GM21723 (cell line): ENCODE measurements around the gene SRGAP2C.
"Not testable (repeated sequence)": the region's sequence is repeated elsewhere in the genome, so short reads cannot be mapped to it uniquely, and the experiment has no call there.

Experiments used
- ATAC-seq: cut with Tn5 transposase; IDR thresholded peaks from one replicate; pipeline ENCODE4 v1.9.1; 2021; ENCODE audit warnings: mild to moderate bottlenecking, moderate library complexity; ENCODE audit not compliant: unreplicated experiment

SRGAP2C gene

DNA sequence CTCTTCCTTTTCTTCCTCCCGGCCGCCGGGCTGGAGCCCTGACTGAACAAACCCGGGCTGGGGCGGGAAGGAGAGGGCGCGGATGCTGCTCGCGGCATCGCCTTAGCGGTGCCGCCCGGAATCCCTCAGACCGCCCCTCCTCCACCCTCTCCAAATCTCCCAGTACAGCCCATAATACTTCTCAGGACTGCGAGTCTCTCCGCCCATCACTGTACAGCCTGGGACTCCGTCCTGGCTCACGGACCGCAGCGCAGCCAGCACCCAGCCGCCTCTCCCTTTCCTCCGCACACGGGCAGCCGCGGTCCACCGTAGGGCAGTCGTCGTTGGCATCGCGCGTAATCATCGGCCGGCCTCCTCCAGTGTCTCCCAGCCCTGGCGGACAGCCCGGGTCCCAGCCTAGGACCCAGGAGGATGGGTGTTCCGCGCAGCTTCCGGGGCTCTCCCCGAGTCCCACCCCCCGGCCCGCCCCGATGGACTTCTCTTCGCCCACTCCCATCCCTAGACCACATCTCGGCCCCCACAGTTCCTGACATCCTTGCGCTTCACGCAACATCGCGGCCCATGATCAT lies 449 bp downstream of the SRGAP2C start:
- ATAC-seq, result peak; percentile 7

DNA sequence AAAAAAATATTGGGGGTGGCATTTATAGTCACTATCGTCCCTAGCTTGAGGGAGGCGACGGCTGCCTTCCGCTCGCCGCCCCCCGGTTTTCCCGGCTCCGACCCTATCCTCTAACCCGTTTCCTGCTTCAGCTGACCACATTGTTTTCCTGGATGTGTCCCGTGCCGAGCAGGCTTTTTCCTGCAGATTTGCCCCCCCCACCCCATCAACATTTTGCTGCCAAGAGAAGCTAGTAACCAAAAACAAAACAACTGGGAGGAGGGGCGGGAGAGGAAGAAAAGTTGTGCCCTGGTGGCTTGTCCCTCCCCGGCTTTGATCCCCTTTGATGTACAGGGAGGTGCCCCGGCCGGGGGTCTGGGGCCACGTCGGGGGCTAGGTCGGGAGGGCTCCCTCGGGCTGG lies 1.4 kb downstream of the SRGAP2C start:
- not testable (repeated sequence) for ATAC-seq

DNA sequence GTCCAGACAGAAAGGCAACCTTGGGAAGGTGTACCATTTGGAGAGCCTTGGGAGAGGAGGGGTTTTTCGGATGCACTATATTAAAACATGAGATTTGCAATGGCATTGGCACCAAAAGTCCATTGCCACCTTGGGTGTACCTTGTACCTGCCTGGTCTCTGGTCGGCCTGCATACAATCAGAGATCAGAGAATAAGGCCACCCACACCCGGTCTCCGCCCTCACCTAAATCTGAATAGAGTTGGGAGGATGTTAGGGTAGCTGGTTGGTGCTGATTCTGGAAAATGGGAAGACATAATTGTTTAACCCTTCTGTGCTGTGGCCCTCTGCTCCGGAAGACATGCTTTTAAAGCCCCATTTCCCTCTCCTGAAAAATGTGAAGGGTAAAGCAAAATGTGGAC lies 3.1 kb downstream of the SRGAP2C start:
- ATAC-seq, result not testable (repeated sequence)

DNA sequence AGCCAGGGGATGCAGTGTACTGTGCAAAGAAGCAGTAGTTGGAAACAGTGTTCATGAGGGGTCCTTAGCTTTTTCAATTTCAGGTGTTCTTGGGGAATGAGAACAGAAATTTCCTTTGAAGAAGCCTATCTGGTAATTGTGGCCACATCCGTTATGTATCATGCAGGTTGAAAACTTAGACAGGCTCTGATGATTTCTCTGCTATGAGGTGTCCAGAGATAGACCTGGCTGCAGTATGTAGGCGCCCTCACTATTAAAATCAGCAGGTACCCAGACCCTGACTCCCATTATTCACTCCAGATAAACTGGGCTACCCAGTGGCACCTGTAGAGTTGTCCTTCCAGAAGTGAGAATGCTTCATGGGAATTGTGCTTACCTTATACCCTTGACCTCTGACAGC lies 7.7 kb downstream of the SRGAP2C start:
- ATAC-seq, result not testable (repeated sequence)

DNA sequence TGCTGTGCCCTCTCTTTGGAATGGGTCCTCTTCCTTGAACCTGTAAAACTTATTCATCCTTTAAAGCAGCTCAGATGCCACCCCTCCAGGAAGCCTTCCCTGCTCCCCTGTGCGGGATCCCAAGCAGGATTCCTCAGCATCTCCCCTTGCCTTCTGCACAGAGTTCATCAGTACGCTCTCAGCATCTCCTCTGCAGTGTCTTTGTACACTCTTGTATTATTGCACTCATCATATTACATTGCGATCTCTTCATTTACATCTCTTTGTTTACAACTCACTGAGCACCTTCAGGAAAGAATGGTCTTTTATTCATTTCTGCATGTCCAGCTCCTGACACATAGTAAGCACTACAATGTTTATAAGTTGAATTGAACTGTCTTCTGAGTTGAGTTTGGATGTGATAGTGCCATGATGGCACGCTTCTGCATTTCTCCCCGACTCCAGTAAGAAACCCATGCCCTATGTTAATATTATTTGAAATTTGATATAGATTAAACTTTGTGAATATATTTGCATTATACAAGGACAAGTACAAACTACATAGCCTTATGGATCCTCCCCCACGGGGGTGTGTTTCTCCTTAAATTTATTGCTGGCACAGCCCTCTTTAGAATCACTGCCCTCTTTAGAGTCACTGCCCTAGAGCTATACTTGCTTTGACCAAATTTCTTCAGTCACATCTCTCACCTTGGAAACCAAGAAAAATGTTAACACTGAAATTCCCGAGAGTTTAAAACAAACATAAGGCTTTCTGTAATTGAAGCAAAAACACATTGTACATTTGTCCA lies 12.5 kb downstream of the SRGAP2C start:
- ATAC-seq, result not testable (repeated sequence)

DNA sequence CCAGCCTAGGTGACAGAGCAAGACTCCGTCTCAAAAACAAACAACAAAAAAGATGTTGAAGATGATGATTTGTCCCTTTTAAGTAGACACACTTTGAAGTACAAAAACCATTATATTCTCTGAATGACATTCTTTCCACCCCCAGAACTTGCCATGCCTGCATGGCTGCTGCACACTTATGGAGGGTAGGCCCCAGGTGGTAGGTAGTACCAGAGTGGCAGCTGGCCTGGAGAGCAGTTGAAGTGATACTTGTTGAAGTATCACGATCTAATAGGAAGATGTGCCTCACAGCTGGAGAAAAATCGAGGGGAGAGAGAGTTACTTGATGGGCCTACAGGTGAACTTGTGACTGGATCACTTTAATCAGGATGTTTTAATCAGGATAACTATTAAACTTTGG lies 15.0 kb downstream of the SRGAP2C start:
- not testable (repeated sequence) for ATAC-seq

DNA sequence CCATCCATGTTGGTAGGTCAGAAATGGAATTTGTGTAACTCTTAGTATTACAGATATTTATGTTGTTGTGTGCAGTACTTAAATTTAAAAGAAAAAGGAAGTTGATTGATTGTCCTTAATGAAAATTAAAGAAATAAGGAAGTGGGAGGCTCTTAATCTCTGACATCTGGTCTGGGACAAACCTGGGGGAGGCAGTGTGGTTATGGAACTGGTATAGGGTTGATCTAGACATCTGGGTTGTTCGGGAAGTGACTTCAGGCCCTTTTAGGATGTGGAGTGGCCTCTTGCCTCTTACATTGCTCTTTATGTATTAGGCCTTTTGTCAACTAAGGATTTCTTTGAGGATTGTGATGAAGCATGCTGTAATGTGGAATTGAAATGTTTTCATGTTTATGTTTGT lies 15.5 kb downstream of the SRGAP2C start:
- ATAC-seq, result not testable (repeated sequence)

DNA sequence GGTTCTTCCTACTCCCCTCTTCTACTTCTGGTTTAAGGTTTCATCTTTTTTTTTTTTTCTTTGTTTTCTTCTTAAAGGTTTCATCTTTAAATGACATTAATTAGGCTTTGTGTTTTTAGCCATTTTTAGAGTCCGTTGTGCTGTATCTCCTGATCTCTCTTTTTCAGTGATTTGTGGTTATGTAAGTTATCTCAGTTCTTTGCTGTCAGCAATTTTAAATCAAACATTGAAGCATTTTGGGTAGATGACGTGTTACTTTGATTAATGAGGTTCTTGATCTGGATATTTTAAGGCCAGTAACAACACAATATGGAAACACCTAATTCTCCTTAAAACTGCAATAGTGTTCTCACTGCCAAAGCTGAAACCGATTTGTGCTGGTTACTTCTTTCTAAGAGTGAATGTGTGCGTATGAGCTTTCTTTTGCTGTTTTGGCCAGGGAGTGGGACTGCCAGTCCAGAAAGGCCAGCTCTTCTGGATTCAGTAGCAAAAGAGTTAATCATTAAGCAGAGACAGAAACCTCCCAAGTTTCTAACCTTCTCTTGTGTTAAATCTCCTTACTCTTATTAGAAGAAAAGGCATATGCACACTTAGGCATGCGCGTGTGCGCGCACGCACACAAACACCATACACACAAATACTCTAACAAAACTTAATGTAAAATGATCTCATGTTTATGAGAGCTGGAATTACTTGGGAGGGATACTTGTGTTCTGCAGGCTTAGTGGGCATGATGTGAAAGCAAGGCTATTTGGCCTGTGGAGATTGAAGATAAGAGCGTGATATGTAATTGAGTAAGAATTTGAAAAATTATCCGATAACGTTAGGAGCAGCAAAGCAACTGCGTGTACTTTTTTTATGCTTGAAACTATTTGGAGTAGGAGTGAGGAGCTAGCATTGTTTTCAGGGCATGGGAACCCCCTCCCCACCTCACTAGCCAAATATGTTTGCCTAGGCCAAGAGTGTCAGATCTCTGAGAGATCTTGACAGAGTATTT lies 16.5 kb downstream of the SRGAP2C start:
- not testable (repeated sequence) for ATAC-seq

DNA sequence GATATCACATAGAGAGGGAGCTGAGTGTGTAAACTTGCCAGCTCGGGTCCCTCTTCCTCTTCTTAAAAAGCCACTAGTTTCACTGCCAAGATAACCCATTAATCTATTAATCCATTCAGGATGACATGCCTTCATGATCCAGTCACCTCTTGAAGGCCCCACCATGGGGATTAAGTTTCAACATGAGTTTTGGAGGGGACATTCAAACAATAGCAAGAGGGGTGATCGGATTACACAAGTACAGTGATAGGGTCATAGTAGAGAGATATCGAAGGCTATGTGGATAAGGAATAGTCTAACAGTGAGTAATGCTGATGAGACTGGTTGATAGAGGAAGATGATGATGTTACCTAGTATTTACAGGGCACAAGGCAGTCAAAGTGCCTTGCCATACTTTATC lies 18.2 kb downstream of the SRGAP2C start:
- ATAC-seq, result not testable (repeated sequence)

DNA sequence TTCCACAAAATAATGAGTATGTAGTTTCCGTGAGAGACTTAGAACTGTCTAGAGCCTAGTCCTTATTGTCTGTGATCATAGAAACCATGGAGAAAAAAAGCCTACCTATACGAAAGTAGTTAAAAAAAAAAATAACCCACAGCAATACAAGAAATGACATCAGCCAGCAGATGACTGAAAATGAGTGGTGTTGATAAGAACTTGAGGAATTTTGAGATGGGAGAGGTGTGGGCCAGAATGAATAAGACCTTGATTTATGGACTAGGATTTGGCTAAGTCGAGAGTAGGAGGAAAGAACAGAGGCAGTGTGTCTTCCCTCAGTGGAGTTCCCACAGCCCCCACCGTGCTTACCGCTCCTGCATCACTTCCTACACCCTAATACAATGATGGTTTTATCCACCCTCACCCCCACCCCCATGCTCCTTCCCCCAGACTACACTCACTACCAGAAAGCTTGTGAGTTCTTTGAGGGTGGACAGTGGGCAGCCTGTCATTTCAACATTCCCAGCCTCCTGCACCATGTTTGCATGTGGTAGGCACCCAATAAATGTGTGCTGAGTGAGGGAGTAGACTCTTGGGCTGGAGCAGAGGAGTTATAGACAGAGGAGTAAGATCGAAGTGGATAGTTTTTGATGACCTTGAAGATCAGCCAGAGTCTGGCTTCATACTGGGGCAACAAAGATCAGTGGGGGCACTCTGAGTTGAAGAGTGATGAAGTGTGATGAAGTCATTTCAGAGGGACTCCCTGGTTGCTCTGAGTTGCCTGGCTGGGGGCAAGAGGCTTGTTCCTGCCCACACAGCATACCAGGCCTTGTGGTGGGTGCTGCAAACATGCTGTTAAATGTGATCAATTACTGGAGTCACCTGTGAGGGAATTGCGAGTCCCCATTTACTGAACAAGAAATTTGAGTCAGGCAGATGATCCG lies 21.3 kb downstream of the SRGAP2C start:
- ATAC-seq, result not testable (repeated sequence)

DNA sequence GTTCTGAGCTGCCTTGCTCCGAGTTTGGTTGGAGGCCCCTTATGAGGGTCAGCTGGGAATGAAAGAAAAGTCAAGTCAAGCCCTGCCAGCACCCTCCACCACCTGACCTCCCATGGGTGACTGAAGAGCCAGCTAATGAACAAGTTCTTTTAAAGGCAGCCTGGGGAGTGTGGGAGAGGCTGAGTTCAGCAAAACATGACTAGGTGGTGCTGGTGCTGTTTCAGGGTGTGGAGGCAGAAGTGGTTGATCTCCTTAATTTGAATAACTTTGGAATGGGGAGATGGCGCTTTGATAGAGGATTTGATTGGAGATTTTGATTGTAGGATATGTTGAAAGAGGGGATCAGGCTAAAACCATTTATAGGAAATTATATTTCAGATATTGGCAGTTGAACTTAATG lies 22.6 kb downstream of the SRGAP2C start:
- ATAC-seq, result not testable (repeated sequence)

DNA sequence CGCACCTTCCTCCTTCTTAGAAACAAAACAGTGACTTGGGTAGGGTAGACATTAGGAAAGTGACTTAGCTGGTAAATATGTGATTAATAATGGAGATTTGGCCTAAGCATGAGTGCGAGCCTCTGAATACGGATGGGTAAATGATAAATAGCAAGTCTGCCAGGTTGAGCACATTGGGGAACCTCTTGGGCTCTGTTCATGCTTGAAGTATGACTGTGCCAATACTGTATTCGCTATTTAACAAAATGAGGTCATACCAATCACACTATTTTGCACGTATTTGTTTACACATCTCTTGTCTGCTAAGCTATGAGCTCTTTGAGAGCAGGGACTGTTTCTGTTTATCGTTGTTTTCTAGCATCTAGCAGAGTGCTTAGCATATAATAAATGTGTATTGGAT lies 23.6 kb downstream of the SRGAP2C start:
- not testable (repeated sequence) for ATAC-seq

DNA sequence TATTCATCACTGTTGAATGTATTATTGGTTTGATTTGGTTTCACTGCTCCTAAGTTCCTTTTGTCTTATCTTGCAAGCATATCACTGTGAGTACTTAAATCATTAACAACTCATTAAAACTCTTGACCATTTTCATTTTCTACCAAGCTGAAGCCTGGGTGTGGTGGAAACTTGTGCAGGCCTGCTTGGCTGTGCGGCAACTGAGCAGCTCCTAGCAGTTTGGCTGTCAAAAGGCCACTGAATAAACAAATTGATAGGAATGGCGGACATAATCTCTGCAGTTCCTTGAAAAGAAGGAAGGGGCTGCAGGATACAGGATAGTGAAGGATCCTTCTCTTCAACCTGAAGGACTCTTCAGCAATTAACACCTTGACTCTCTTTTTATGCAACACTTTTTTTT lies 26.0 kb downstream of the SRGAP2C start:
- ATAC-seq, result not testable (repeated sequence)

DNA sequence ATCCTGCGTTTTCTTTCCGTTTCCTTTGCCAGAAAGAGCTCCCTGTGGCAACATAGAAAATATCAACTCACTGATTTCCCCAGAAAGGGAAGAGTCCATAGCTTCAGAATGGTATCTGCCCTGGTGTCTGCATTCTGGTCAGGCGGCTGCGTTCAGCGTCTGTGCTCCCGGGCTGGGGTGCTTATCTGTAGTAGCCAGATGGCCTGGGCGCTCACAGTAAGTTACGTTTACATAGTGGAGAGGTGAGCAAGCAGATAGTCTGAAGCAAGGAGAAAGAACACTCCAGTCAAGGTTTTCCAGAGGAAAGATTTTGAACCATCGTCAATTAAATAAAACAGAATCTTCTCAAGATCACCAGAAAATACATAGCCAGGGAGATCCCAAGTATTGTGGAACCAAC lies 28.7 kb downstream of the SRGAP2C start:
- ATAC-seq, result not testable (repeated sequence)

DNA sequence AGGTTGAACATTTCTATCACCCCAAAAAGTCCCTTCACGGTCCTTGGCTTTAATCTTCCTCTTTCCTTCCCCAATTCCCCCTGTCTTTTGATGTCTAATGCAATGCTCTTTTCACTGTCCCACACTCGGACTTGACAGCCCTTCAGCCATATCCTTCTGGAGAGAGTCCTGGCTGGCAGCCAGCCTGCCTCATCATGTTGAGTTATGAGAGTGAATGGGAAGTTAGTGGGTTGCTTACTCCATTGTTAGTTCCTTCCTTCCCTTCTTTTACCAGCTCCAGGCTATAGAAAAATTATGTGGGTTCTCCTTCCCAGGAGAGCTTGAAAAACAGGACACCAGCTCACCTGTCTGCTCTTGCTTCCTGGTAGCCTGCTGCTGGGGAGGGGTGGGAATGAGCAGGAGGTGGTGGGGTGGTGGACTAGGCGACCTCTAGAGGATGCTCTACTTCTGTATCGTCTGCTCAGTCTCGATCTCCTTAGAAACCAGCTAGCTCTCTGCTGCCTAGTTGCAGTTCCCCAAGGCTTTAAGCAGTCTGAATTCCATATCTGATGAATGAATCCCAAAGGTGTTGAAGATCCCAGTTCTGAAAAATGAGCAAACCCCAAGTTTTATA lies 29.9 kb downstream of the SRGAP2C start:
- not testable (repeated sequence) for ATAC-seq

DNA sequence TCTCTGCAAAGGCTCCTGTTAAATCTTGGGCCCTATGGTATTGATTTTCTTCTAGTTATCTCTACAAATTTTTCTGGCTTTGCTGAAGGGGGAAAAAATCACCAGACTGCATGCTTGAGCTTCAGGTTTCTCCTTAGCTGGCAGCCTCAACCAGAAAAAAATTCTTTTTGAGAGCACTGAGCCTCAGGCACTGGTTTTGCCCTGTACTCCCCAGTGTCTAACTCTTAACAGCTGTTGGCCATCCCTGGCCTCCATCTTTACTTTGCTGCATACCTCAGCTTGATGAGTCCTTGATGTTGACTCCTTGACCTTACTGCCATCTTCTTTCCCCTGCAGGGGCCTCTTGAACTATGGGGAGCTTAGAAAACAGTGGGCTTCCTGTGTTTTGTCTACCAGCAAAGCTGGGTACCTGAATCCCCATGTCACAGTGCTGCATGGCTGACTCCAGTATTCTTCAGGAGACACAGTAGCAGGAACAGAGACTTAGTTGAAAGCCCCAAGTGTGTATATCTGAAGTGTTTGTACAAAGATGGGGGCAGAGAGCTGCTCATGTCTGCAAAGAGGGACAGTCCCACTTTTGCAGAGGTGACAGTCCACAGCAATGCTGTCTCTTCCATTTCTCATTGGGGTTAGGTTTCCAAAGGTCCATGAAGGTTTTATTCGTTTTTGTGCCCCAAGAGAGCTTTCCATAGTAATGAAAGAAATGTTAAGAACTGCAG lies 31.1 kb downstream of the SRGAP2C start:
- ATAC-seq, result not testable (repeated sequence)

DNA sequence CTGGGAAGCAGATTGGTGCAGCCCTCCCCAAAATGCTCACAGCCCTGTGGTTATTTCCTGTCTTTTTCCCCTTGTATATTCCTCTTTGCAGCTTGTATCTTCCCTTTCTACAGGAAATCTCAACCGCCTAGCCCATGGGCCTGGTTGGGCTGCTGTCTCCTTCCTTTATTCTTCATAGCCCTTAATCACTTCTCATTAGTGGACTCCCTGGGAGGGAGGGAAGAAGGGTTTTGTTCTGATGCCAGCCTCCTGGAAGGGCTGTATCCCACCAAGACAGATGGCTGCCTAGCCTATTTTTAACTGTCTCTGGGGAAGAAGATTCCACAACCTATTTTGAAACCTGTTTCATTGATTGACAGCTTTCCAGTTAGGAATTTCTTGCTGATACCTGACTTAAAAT lies 31.9 kb downstream of the SRGAP2C start:
- not testable (repeated sequence) for ATAC-seq

DNA sequence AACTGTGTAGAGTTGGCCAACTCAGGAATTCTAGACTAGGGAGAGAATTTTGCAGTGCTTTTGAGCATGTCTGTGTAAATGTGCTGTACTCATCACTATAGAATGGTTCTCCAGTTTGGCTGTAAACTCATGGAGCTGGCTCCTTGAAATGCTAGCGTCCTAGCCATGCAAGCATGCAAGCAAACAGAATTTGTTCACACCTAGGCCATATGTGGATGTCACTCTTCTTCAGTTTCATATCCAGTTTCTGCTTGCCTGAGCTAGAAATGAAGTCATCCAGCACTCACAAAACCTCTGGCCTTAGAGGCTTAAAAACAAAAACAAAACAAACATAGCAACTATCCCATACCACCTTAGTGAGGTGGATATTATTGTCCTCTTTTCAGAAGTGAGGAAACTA lies 37.0 kb downstream of the SRGAP2C start:
- peak; percentile 49 for ATAC-seq

DNA sequence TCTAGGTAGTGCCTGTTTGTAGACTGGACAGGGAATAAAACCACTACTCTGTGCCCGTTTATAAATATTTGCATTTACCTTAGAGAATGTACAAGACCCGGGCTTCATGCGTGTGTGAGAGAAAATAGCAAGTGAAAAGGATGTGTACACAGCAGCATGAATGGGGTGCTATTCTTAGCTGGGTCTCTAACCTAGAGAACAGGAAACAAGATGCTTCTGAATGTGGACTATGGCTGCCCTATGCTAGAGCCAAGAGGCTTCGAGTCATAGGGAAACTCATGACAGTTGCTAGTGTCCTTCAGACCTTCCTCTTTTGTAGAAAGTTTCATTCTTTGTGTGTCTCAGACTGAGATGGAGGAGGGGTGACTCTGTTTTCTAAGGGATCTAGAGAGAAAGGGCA lies 39.9 kb downstream of the SRGAP2C start:
- ATAC-seq, result peak; percentile 100
